Stimulated activated effector memory CD8-positive, alpha-beta T cell treated with anti-CD3 and anti-CD28 coated beads, Interleukin-12 subunit alpha, Interleukin-12 subunit beta, amount 100 ng/mL, for 72 hours (primary cell): ENCODE results near the gene MBD6.
"Not testable (repeated sequence)": the region's sequence is repeated elsewhere in the genome, so short reads cannot be mapped to it uniquely, and the experiment has no call there.

Experiments used
- ATAC-seq: fragments of 150-1000 bp; cut with Tn5 transposase; 2 replicates; pipeline ENCODE4 v1.10.0; 2021
- DNase-seq, 2 donors: peaks; one replicate each; pipeline ENCODE4 v3.0.0; 2021 to 2022; ENCODE audit warnings: low spot score in 2 of 2
- H3K27ac Mint-ChIP-seq: one replicate; pipeline ENCODE4 v1.8.0; 2022; ENCODE audit warnings: mild to moderate bottlenecking, mixed read lengths
- H3K36me3 Mint-ChIP-seq: one replicate; pipeline ENCODE4 v1.8.0; 2022; ENCODE audit warnings: mild to moderate bottlenecking, mixed read lengths
- H3K4me1 Mint-ChIP-seq: one replicate; pipeline ENCODE4 v1.8.0; 2022; ENCODE audit warnings: mixed read lengths
- H3K4me3 Mint-ChIP-seq: one replicate; pipeline ENCODE4 v1.8.0; 2022; ENCODE audit warnings: mild to moderate bottlenecking, mixed read lengths
- H3K9me3 Mint-ChIP-seq: one replicate; pipeline ENCODE4 v1.8.0; 2022; ENCODE audit warnings: mixed read lengths

The MBD6 gene

DNA sequence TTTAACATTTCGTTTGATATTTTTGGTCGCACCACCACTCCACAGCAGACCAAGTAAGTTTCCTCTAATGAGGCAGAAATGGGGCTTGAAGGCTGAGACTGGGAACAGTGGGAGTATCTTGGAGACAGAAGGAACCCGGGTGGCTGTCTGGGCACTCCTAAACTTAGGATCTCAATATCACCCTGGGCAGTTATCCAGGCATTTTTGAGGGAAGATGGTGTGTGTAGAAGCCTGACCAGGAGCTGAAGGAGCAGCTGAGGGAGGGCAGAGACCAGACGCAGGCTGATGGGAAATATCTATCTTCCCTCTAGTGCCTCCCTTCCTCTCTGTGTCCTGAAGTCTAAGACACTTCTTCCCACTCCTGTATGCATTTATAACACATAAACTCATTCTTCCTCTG is 24.1 kb upstream of the MBD6 start:
- Mint-ChIP-seq H3K9me3 (no peaks in the 10 kb centered on the region), H3K27ac (peak overlapping the region; percentile 49), H3K4me3 (no peak overlapping the region), H3K36me3 (peaks cover 99% of the 10 kb centered on the region), H3K4me1 (peaks cover 15% of the 10 kb centered on the region)
- ATAC-seq (no peak), DNase-seq (no peak)

DNA sequence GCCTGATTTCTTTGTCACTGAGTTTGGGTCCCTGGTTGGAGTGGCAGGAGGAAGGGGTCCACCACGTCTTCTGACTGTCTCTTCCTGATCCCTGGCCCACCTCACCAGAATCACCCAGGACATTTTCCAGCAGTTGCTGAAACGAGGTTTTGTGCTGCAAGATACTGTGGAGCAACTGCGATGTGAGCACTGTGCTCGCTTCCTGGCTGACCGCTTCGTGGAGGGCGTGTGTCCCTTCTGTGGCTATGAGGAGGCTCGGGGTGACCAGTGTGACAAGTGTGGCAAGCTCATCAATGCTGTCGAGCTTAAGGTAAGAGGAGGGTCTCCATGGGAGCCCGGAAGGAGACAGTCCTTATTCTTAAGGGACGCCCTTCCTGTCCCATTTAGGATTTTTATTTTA is 22.4 kb upstream of the MBD6 start:
- Mint-ChIP-seq H3K9me3 (no peaks in the 10 kb centered on the region), H3K4me3 (no peak overlapping the region), H3K27ac (no peak overlapping the region), H3K4me1 (peaks cover 15% of the 10 kb centered on the region), H3K36me3 (peaks cover 100% of the 10 kb centered on the region)
- no peak for ATAC-seq
- DNase-seq, result no peak

DNA sequence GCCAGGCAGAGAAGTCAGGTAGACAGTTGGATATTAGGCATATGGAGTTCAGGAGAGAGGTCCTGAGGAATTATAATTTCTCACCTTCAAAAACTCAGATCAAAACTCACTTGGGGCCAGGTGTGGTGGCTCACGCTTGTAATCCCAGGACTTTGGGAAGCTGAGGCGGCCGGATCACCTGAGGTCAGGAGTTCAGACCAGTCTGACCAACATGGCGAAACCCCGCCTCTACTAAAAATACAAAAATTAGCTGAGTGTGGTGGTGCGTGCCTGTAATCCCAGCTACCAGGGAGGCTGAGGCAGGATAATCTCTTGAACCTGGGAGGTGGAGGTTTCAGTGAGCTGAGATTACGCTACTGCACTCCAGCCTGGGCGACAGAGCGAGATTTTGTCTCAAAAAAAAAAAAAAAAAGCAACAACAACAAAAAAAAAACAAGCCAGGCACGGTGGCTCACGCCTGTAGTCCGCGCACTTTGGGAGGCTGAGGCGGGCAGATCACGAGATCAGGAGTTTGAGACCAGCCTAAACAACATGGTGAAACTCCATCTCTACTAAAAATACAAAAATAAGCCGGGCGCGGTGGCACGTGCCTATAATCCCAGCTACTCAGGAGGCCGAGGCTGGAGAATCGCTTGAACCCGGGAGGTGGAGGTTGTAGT is 20.2 kb upstream of the MBD6 start:
- H3K27ac Mint-ChIP-seq, H3K4me3 Mint-ChIP-seq, ATAC-seq, H3K9me3 Mint-ChIP-seq, DNase-seq, H3K4me1 Mint-ChIP-seq: not testable (repeated sequence)
- H3K36me3 Mint-ChIP-seq, result peaks cover 95% of the 10 kb centered on the region

GRCh38 chr12:57506541-57506940 is 16.1 kb upstream of the MBD6 start:
- not testable (repeated sequence) for ATAC-seq, H3K4me1 Mint-ChIP-seq

GRCh38 chr12:57507796-57508195 is 14.8 kb upstream of the MBD6 start:
- not testable (repeated sequence) for ATAC-seq, H3K4me3 Mint-ChIP-seq, H3K27ac Mint-ChIP-seq, DNase-seq, H3K4me1 Mint-ChIP-seq, H3K9me3 Mint-ChIP-seq
- peaks cover 93% of the 10 kb centered on the region for H3K36me3 Mint-ChIP-seq

More at GRCh38 chr12:57506541-57506940, 16.1 kb upstream of the MBD6 start:
- peaks cover 93% of the 10 kb centered on the region for H3K36me3 Mint-ChIP-seq
- DNase-seq, H3K4me3 Mint-ChIP-seq, H3K27ac Mint-ChIP-seq, H3K9me3 Mint-ChIP-seq: not testable (repeated sequence)

GRCh38 chr12:57511161-57511560 is 11.5 kb upstream of the MBD6 start:
- no peak for ATAC-seq
- peaks cover 9% of the 10 kb centered on the region for H3K4me1 Mint-ChIP-seq
- H3K4me3 Mint-ChIP-seq, result no peak overlapping the region
- H3K9me3 Mint-ChIP-seq, result no peaks in the 10 kb centered on the region
- peak overlapping the region; percentile 78 for H3K27ac Mint-ChIP-seq
- H3K36me3 Mint-ChIP-seq, result peaks cover 93% of the 10 kb centered on the region
- DNase-seq, result no peak

DNA sequence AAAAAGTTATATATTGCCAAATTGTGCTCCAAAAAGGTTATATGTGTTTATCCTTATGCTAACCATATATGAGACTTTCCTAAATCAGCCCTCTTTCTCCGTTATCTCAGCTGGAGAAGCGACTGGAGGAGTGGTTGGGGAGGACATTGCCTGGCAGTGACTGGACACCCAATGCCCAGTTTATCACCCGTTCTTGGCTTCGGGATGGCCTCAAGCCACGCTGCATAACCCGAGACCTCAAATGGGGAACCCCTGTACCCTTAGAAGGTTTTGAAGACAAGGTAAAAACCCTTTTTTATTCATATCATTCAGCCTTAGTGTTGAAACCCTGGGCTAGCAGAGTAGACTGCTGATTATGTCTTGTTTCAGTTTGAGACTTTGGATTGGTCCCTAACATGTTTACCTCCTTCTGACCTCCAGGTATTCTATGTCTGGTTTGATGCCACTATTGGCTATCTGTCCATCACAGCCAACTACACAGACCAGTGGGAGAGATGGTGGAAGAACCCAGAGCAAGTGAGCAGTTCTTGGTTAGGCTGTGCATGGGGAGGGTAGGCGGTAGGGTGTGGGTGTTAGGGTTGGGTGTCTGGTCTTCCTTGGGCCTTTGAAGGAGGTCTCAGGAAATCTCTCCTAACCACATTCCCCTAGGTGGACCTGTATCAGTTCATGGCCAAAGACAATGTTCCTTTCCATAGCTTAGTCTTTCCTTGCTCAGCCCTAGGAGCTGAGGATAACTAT is 10.9 kb upstream of the MBD6 start:
- DNase-seq, result no peak
- ATAC-seq, result no peak
- peak overlapping the region; percentile 78 for H3K27ac Mint-ChIP-seq
- peaks cover 12% of the 10 kb centered on the region for H3K4me1 Mint-ChIP-seq
- peaks cover 93% of the 10 kb centered on the region for H3K36me3 Mint-ChIP-seq
- no peak overlapping the region for H3K4me3 Mint-ChIP-seq
- H3K9me3 Mint-ChIP-seq, result no peaks in the 10 kb centered on the region

DNA sequence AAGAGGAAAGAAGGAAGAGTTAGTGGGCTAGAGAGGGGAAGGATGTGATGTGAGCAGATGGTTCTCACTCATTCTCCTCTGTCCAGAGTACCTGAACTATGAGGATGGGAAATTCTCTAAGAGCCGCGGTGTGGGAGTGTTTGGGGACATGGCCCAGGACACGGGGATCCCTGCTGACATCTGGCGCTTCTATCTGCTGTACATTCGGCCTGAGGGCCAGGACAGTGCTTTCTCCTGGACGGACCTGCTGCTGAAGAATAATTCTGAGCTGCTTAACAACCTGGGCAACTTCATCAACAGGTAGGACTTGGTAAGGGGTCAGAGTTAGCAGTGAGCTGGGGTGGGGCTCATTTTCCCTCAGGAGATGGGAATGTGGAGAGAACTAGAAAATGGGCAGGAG is 10.0 kb upstream of the MBD6 start:
- Mint-ChIP-seq H3K4me3 (no peak overlapping the region), H3K36me3 (peaks cover 100% of the 10 kb centered on the region), H3K9me3 (no peaks in the 10 kb centered on the region), H3K4me1 (peaks cover 21% of the 10 kb centered on the region), H3K27ac (peak overlapping the region; percentile 78)
- DNase-seq (no peak), ATAC-seq (no peak)

- H3K27ac Mint-ChIP-seq, result peak overlapping the region; percentile 78
- no peak for DNase-seq
- H3K9me3 Mint-ChIP-seq, result no peaks in the 10 kb centered on the region
- H3K36me3 Mint-ChIP-seq, result peaks cover 100% of the 10 kb centered on the region
- H3K4me1 Mint-ChIP-seq, result peaks cover 27% of the 10 kb centered on the region
- no peak for ATAC-seq
- H3K4me3 Mint-ChIP-seq, result no peak overlapping the region
Observed at GRCh38 chr12:57513266-57513665, 9.4 kb upstream of the MBD6 start.

GRCh38 chr12:57513677-57514076 is 8.9 kb upstream of the MBD6 start:
- H3K27ac Mint-ChIP-seq, result peak overlapping the region; percentile 78
- H3K4me1 Mint-ChIP-seq, result peaks cover 31% of the 10 kb centered on the region
- DNase-seq, H3K9me3 Mint-ChIP-seq, H3K4me3 Mint-ChIP-seq, ATAC-seq: not testable (repeated sequence)
- H3K36me3 Mint-ChIP-seq, result peaks cover 100% of the 10 kb centered on the region

DNA sequence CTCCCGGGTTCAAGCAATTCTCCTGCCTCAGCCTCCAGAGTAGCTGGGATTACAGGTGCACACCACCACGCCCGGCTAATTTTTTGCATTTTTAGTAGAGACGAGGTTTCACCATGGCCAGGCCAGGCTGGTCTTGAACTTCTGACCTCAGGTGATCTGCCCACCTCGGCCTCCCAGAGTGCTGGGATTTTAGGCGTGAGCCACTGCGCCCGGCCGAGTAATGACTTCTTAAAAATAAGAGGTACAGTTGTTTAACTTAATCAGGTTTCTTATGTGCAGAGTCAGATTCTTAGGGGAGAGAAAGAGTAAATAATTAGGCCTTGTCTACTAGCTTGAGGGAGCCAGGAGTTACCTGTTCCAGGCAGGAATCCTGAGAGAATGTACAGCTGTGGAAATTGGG is 8.4 kb upstream of the MBD6 start:
- not testable (repeated sequence) for ATAC-seq, H3K4me3 Mint-ChIP-seq, H3K27ac Mint-ChIP-seq, DNase-seq, H3K9me3 Mint-ChIP-seq
- peaks cover 37% of the 10 kb centered on the region for H3K4me1 Mint-ChIP-seq
- H3K36me3 Mint-ChIP-seq, result peaks cover 100% of the 10 kb centered on the region

DNA sequence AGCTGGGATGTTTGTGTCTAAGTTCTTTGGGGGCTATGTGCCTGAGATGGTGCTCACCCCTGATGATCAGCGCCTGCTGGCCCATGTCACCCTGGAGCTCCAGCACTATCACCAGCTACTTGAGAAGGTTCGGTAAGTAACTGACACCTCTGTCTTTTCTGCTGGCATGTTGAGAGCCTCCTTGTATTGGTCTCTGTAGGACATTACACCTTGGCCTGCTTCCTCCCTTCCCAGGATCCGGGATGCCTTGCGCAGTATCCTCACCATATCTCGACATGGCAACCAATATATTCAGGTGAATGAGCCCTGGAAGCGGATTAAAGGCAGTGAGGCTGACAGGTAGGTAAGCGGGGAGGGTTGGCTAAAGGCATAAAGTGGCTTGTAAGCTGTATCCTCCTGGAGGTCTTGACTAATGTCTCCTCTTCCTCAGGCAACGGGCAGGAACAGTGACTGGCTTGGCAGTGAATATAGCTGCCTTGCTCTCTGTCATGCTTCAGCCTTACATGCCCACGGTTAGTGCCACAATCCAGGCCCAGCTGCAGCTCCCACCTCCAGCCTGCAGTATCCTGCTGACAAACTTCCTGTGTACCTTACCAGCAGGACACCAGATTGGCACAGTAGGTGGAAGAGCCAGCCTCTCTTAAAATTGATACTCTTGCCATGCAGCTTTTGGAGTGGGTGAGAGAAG is 7.8 kb upstream of the MBD6 start:
- Mint-ChIP-seq H3K27ac (no peak overlapping the region), H3K4me3 (no peak overlapping the region), H3K9me3 (no peaks in the 10 kb centered on the region), H3K4me1 (peaks cover 40% of the 10 kb centered on the region), H3K36me3 (peaks cover 100% of the 10 kb centered on the region)
- no peak for ATAC-seq
- no peak for DNase-seq

DNA sequence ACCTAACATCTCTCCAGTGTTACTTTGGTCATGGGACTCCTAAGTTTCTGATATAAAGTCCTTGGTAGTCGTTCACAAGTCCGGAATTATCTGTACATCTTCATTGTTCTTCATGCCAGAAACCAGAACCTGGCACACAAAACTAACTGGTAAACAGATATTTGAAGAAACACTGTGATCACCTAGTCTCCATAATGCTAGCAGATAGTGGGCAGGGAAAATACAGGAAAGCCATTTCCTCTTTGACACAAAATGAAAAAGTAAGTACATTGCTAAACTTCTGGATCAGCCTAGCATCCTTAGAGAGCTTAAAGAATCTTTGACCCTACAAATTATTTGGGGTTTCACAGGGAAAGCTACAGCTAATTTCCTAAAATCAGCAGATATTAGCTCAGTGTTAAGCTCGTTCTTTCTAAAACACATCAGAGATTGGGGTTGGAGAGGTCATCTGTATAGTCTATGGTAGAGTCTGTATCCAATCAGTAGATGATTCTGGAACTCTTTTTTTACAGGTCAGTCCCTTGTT is 7.2 kb upstream of the MBD6 start:
- no peak for DNase-seq
- Mint-ChIP-seq H3K4me3 (no peak overlapping the region), H3K27ac (no peak overlapping the region), H3K9me3 (no peaks in the 10 kb centered on the region), H3K4me1 (peaks cover 44% of the 10 kb centered on the region), H3K36me3 (peaks cover 100% of the 10 kb centered on the region)
- no peak for ATAC-seq

- ATAC-seq, result no peak
- Mint-ChIP-seq H3K4me1 (peaks cover 50% of the 10 kb centered on the region), H3K9me3 (no peaks in the 10 kb centered on the region), H3K27ac (no peak overlapping the region), H3K36me3 (peaks cover 100% of the 10 kb centered on the region), H3K4me3 (no peak overlapping the region)
- no peak for DNase-seq
Observed at GRCh38 chr12:57515934-57516541, 6.6 kb upstream of the MBD6 start.

DNA sequence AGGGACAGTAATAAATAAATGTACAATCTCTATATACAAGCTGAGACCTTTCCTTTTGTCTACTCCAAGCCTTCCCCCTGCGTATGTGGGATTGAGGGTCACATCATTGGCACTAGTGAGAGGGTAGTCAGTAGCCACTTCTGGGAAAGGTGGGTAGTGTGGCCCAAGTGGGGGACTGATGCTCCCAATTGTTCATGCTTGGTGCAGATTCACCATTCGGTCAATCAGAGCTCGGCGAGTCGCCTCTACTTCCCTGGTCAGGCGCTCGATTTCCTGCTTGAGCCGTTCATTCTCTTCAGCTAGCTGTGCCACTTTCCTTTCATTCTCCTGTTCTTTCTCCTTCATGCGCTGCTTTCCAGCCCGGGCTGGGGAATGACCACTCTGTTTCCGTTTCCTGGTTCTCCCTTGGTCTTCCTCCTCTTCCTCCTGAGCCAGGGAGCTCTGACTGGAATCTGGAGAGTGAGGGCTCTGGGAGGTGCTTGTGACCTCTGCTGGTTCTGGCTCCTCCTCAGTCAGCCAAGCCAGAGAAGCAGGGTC is 5.9 kb upstream of the MBD6 start:
- Mint-ChIP-seq H3K27ac (peak overlapping the region; percentile 78), H3K9me3 (no peaks in the 10 kb centered on the region), H3K4me1 (peaks cover 55% of the 10 kb centered on the region), H3K4me3 (no peak overlapping the region), H3K36me3 (peaks cover 100% of the 10 kb centered on the region)
- no peak for ATAC-seq
- no peak for DNase-seq
